Measurements from ENCODE around the gene ADD1.

The ADD1 gene

DNA sequence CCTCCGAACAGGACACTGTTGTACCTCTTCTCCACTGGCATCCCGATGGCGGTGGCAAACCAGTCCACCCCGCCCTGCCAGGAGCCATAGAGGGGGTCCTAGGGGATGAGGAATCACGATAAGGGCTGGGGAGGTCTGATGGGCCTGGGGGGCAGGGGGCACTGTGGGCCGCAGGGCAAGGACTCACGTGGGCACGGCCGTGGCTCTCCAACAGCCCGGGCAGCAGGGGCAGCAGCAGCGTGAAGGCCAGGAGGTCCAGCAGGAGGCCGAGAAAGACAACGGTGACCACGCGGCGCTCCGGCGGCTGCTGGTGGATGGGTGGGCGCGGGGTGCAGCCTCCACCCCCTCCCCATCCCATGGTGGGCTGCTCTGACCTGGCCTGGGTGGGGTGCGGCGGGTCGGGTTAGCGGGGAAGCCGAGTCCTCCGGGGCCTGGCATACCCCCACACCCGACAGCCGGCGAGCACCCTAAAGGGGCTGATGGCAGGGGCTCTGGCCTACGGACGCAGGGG lies 90.0 kb downstream of the ADD1 start:
- peak overlapping the region; percentile 84 for H3K4me2 ChIP-seq (ENCODE audit: low read length)
- H3K27me3 ChIP-seq (ENCODE audit: control insufficient read depth, low read length) = no peaks in the 10 kb centered on the region
- peaks cover 59% of the 10 kb centered on the region for H3K4me1 ChIP-seq (ENCODE audit: control insufficient read depth, low read length)
- H3K9me3 ChIP-seq (ENCODE audit: control insufficient read depth, insufficient read depth, low read length) = no peaks in the 10 kb centered on the region
- no peaks in the 10 kb centered on the region for H4K20me1 ChIP-seq (ENCODE audit: control insufficient read depth, insufficient read depth, low read depth, low read length)
- H3K9me2 ChIP-seq (replicated peaks; ENCODE audit: control insufficient read depth, low read length) = no peaks in the 10 kb centered on the region
- peaks cover 63% of the 10 kb centered on the region for H3K36me3 ChIP-seq (ENCODE audit: control insufficient read depth, low read length)
- peaks cover 22% of the 10 kb centered on the region for H3F3A ChIP-seq (ENCODE audit: control insufficient read depth, insufficient read depth)
- TF ChIP-seq, protein P1, sequence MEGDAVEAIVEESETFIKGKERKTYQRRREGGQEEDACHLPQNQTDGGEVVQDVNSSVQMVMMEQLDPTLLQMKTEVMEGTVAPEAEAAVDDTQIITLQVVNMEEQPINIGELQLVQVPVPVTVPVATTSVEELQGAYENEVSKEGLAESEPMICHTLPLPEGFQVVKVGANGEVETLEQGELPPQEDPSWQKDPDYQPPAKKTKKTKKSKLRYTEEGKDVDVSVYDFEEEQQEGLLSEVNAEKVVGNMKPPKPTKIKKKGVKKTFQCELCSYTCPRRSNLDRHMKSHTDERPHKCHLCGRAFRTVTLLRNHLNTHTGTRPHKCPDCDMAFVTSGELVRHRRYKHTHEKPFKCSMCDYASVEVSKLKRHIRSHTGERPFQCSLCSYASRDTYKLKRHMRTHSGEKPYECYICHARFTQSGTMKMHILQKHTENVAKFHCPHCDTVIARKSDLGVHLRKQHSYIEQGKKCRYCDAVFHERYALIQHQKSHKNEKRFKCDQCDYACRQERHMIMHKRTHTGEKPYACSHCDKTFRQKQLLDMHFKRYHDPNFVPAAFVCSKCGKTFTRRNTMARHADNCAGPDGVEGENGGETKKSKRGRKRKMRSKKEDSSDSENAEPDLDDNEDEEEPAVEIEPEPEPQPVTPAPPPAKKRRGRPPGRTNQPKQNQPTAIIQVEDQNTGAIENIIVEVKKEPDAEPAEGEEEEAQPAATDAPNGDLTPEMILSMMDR (IDR thresholded peaks at IDR 0.05; ENCODE audit: low read depth, low read length, poor library complexity, severe bottlenecking) = no peak
- no peak for TF ChIP-seq EZH2phosphoT487 (IDR thresholded peaks at IDR 0.05; ENCODE audit: borderline replicate concordance, low read length)
- peaks cover 36% of the 10 kb centered on the region for H3K79me2 ChIP-seq (ENCODE audit: control insufficient read depth, low read length)
- peak overlapping the region; percentile 76 for H3K4me3 ChIP-seq (ENCODE audit: low read length)
- H3K27ac ChIP-seq (ENCODE audit: low read depth, low read length) = no peak overlapping the region

GRCh38 chr4:2934077-2934812 lies 90.6 kb downstream of the ADD1 start:
- Histone ChIP-seq H3K79me2 (ENCODE audit: control insufficient read depth, low read length) (peaks cover 36% of the 10 kb centered on the region), H3K36me3 (ENCODE audit: control insufficient read depth, low read length) (peaks cover 64% of the 10 kb centered on the region), H3K27ac (ENCODE audit: low read depth, low read length) (no peak overlapping the region), H3K9me3 (ENCODE audit: control insufficient read depth, insufficient read depth, low read length) (no peaks in the 10 kb centered on the region), H4K20me1 (ENCODE audit: control insufficient read depth, insufficient read depth, low read depth, low read length) (no peaks in the 10 kb centered on the region), H3K27me3 (ENCODE audit: control insufficient read depth, low read length) (no peaks in the 10 kb centered on the region), H3F3A (ENCODE audit: control insufficient read depth, insufficient read depth) (peaks cover 26% of the 10 kb centered on the region), H3K4me3 (ENCODE audit: low read length) (peak overlapping the region; percentile 85), H3K4me1 (ENCODE audit: control insufficient read depth, low read length) (peaks cover 64% of the 10 kb centered on the region), H3K9me2 (replicated peaks; ENCODE audit: control insufficient read depth, low read length) (no peaks in the 10 kb centered on the region), H3K4me2 (ENCODE audit: low read length) (peak overlapping the region; percentile 84)
- TF ChIP-seq, protein P1 (IDR thresholded peaks at IDR 0.05; ENCODE audit: low read depth, low read length, poor library complexity, severe bottlenecking) = no peak
- TF ChIP-seq EZH2phosphoT487 (IDR thresholded peaks at IDR 0.05; ENCODE audit: borderline replicate concordance, low read length) = no peak

DNA sequence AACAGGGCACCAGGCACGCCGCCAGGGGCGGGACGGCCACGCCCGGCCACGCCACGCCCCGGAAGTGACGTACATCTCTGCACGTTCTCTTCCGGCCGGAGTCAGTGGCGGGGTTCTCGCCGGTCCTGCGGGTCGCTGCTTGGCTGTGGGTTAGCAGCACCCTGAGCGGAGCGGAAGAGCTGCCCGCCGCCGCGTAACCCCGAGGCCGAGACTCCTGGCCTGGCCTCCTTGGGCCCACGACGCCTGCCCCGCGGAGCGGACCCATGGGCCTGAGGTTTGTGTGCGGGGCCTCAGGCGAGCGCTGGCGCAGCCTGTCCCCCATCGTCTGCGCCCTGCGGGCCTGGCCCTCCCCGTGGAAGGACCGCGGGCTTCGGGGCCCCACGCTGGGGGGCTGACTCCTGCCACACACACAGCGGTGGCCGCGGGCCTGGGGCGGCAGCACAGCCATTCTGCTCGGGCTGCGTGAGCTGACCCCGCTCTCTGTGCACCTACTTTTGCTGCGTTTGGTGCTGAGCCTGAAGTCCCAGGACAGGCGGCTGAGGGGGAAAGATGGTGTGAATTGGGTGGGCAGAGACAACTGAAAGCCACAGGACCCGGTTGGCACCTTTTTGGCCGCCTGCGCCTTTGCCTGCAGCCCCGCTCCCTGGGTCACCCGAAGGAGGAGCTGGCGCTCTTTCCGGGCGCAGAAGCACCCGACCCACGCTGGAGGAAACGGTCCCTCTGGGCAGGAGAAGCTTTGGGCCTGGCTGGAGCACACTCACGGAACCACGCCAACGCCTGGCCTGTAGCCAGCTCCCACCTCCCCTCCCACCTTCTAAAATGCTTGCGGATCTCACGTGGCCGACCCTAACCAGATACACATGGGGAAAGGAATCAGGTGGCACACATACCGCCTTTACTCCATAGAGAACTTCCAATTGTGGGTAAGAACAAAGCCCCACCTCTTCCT lies 91.4 kb downstream of the ADD1 start:
- peak overlapping the region; percentile 91 for H3K4me2 ChIP-seq (ENCODE audit: low read length)
- H4K20me1 ChIP-seq (ENCODE audit: control insufficient read depth, insufficient read depth, low read depth, low read length) = no peaks in the 10 kb centered on the region
- no peaks in the 10 kb centered on the region for H3K9me2 ChIP-seq (replicated peaks; ENCODE audit: control insufficient read depth, low read length)
- H3K9me3 ChIP-seq (ENCODE audit: control insufficient read depth, insufficient read depth, low read length) = no peaks in the 10 kb centered on the region
- TF ChIP-seq, protein P1 (IDR thresholded peaks at IDR 0.05; ENCODE audit: low read depth, low read length, poor library complexity, severe bottlenecking) = peak; percentile 27
- no peak for TF ChIP-seq EZH2phosphoT487 (IDR thresholded peaks at IDR 0.05; ENCODE audit: borderline replicate concordance, low read length)
- peaks cover 40% of the 10 kb centered on the region for H3K79me2 ChIP-seq (ENCODE audit: control insufficient read depth, low read length)
- H3F3A ChIP-seq (ENCODE audit: control insufficient read depth, insufficient read depth) = peaks cover 26% of the 10 kb centered on the region
- no peaks in the 10 kb centered on the region for H3K27me3 ChIP-seq (ENCODE audit: control insufficient read depth, low read length)
- H3K4me1 ChIP-seq (ENCODE audit: control insufficient read depth, low read length) = peaks cover 68% of the 10 kb centered on the region
- H3K27ac ChIP-seq (ENCODE audit: low read depth, low read length) = peak overlapping the region; percentile 51
- H3K4me3 ChIP-seq (ENCODE audit: low read length) = peak overlapping the region; percentile 85
- peaks cover 64% of the 10 kb centered on the region for H3K36me3 ChIP-seq (ENCODE audit: control insufficient read depth, low read length)

Measured in DOHH2 (cell line).